ENCODE data around the gene OTOS. TPM values are rescaled to one million over a fixed set of nuclear protein-coding genes. Genes with fewer than 3 reads are reported as not detected.

OTOS gene
- total and polyA plus RNA-seq, 7 donors: not detected

DNA sequence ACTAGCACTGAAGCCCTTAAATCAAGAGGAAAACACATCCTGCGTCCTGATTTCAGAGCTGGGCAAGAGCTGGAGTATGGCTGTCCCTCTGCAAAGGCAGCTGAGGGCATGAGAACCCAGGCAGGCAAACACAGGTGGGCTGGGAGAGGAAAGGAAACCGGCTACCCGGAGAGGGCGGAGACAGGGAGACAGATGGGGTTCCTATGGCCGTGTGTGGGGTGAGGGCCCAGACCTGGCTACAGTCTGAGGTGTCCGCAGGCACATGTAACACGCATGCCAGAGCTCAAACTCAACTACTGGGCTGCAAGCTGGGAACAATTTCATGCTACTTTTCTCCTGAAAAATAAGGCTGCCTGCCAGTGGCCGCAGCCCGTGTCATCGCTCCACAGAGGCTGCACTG lies 7.1 kb downstream of the OTOS start:
- no peak overlapping the region for H3K27ac ChIP-seq
- H3K36me3 ChIP-seq: peaks cover 0 to 54% (median 29%) of the 10 kb centered on the region in 4 donors
- DNase-seq: no peak
- intact Hi-C loops (cut with DNase I): no loop called here
- TF ChIP-seq, protein P1, sequence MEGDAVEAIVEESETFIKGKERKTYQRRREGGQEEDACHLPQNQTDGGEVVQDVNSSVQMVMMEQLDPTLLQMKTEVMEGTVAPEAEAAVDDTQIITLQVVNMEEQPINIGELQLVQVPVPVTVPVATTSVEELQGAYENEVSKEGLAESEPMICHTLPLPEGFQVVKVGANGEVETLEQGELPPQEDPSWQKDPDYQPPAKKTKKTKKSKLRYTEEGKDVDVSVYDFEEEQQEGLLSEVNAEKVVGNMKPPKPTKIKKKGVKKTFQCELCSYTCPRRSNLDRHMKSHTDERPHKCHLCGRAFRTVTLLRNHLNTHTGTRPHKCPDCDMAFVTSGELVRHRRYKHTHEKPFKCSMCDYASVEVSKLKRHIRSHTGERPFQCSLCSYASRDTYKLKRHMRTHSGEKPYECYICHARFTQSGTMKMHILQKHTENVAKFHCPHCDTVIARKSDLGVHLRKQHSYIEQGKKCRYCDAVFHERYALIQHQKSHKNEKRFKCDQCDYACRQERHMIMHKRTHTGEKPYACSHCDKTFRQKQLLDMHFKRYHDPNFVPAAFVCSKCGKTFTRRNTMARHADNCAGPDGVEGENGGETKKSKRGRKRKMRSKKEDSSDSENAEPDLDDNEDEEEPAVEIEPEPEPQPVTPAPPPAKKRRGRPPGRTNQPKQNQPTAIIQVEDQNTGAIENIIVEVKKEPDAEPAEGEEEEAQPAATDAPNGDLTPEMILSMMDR (IDR thresholded peaks at IDR 0.05): no peak
- TF ChIP-seq EP300 (IDR thresholded peaks at IDR 0.05) (no peak), POLR2A (IDR thresholded peaks at IDR 0.05) (no peak)
- H3K4me1 ChIP-seq: peaks cover 0 to 21% (median 19%) of the 10 kb centered on the region in 4 donors
- H3K4me3 ChIP-seq: no peak overlapping the region
- H3K9me3 ChIP-seq: no peaks in the 10 kb centered on the region
- WGBS, 2 donors: 94% methylated on average over 10 of the region's 10 CpGs
- no peaks in the 10 kb centered on the region for H3K27me3 ChIP-seq

DNA sequence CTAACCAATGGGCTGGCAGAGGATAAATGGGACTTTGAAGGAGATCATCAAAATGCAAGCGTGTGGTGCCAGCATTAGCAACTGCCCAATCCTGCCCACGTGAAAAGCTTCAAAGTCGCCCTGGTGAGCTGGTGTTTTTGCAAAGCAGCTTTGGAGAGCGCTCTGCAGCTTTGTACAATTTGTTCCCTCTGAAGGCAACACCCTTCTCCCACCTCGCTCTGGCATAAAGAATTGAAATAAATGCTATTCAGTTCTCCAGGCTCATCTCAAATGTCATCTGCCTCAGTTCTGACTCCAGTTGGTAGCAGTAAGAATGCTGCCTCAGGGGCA lies 7.8 kb downstream of the OTOS start:
- WGBS, 2 donors: 96 to 98% methylated on average over 5 of the region's 5 CpGs
- Histone ChIP-seq H3K9me3 (no peaks in the 10 kb centered on the region), H3K27me3 (no peaks in the 10 kb centered on the region), H3K4me1 (peaks cover 0 to 21% (median 19%) of the 10 kb centered on the region in 4 donors), H3K27ac (no peak overlapping the region), H3K4me3 (no peak overlapping the region), H3K36me3 (peaks cover 0 to 62% (median 33%) of the 10 kb centered on the region in 4 donors)
- TF ChIP-seq, protein P1 (IDR thresholded peaks at IDR 0.05): no peak
- TF ChIP-seq POLR2AphosphoS5 (IDR thresholded peaks at IDR 0.05): no peak
- TF ChIP-seq EP300 (IDR thresholded peaks at IDR 0.05): no peak
- no peak for TF ChIP-seq POLR2A (IDR thresholded peaks at IDR 0.05)
- intact Hi-C loops (cut with DNase I): no loop called here
- DNase-seq: no peak

DNA sequence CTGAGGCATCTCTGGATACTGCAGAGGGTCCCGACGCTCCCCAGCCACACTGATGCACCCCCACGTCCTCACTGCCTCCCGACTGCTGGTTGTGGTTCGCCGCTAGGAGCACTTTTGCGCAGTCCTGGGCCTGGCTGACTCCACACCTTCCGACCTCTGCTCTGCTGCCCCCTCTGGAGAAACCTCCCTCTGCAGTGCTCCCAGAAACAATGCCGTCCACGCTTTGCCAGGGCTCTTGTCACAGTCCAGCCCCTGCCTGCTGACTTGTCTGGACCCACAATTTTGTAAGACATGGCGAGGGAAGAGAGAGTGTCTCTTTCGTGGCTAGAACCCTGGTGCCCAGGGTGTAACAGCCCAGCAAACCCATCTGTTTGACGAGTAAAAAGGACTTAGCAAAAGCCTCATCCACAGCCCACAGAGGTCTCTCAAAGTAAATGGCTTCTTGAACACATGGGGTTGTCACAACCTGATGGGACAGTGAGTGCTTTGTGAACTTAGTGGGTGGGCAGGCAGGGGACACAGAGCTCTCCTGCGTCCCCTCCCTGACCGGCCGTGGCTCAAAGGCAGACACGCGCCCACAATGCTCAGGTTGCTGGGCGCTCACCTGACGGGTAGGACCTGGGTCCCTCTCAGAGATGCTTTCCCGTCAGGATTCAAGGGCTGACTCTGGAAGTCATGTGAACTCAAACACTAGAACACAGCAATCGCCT lies 8.4 kb downstream of the OTOS start:
- 94 to 95% methylated on average over 22 of the region's 22 CpGs for WGBS, 2 donors
- H3K9me3 ChIP-seq: no peaks in the 10 kb centered on the region
- intact Hi-C loops (cut with DNase I): no loop called here
- peaks cover 0 to 21% (median 19%) of the 10 kb centered on the region in 4 donors for H3K4me1 ChIP-seq
- H3K36me3 ChIP-seq: peaks cover 0 to 67% (median 33%) of the 10 kb centered on the region in 4 donors
- TF ChIP-seq, protein P1 (IDR thresholded peaks at IDR 0.05): no peak
- no peak for TF ChIP-seq POLR2A (IDR thresholded peaks at IDR 0.05)
- TF ChIP-seq EP300 (IDR thresholded peaks at IDR 0.05): no peak
- TF ChIP-seq POLR2AphosphoS5 (IDR thresholded peaks at IDR 0.05): no peak
- no peaks in the 10 kb centered on the region for H3K27me3 ChIP-seq
- no peak overlapping the region for H3K27ac ChIP-seq
- H3K4me3 ChIP-seq: no peak overlapping the region
- no peak for DNase-seq

DNA sequence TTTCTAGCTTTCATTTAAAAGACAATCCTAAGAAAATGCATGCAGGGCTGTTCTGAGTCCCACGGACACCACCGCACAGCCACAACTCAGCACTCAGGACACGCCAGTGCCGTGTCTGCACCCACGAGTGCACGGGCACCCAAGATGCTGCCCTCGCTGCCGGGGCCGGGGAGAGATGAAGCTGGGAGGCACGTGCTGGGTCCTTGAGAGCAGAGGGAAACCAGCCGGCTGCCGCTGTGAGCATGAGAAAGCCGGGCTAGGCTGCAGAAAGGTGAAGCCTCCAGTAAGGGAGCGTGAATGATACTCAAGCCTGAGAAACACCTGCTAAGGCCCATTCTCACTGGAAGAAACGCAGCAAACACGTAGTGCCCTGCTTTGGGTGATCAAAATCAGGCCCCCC lies 9.2 kb downstream of the OTOS start:
- no peak overlapping the region for H3K27ac ChIP-seq
- TF ChIP-seq POLR2AphosphoS5 (IDR thresholded peaks at IDR 0.05): no peak
- TF ChIP-seq EP300 (IDR thresholded peaks at IDR 0.05): no peak
- TF ChIP-seq, protein P1 (IDR thresholded peaks at IDR 0.05): no peak
- no peak for TF ChIP-seq POLR2A (IDR thresholded peaks at IDR 0.05)
- H3K27me3 ChIP-seq: no peaks in the 10 kb centered on the region
- no peak for DNase-seq
- H3K36me3 ChIP-seq: peaks cover 0 to 74% (median 33%) of the 10 kb centered on the region in 4 donors
- intact Hi-C loops (cut with DNase I): no loop called here
- peaks cover 0 to 15% (median 12%) of the 10 kb centered on the region in 4 donors for H3K4me1 ChIP-seq
- H3K4me3 ChIP-seq: no peak overlapping the region
- H3K9me3 ChIP-seq: no peaks in the 10 kb centered on the region
- WGBS, 2 donors: 95 to 97% methylated on average over 16 of the region's 16 CpGs
